MCF 10A (cell line): Measurements from ENCODE around the gene FRG1. TPM values are rescaled to one million over a fixed set of nuclear protein-coding genes. Genes with fewer than 3 reads are reported as not detected.
A peak's percentile ranks its signal among the peaks of the same experiment; 100 is the strongest.
"Not testable (repeated sequence)": the region's sequence is repeated elsewhere in the genome, so short reads cannot be mapped to it uniquely, and the experiment has no call there.

Source experiments
- BruUV-seq: library from RNA; stranded (reverse); fragments of 400-500 nt; replicated peaks from 2 replicates; lab custom pipeline; 2021; lab: Mats Ljungman, UMichigan
- CTCF ChIA-PET: fragments of 300-600 bp; sonication (Branson Sonifier 250); formaldehyde crosslinking; extraction: SDS; loops from one replicate; lab custom pipeline; 2021; ENCODE audit warnings: antibody characterized with exemption, inconsistent platforms; lab: Yijun Ruan, JAX
- POLR2A ChIA-PET: fragments of 300-600, 350-650 bp; sonication (Branson Sonifier 250); formaldehyde crosslinking; extraction: SDS; loops from one replicate; lab custom pipeline; 2020; ENCODE audit warnings: antibody characterized with exemption, inconsistent platforms; lab: Yijun Ruan, JAX
- DNase-seq: peaks from one replicate; pipeline ENCODE4 v3.0.0-alpha.2; 2018; ENCODE audit not compliant: unreplicated experiment
- H3K27ac Mint-ChIP-seq: one replicate; pipeline ENCODE4 v1.8.0; 2022; ENCODE audit warnings: mild to moderate bottlenecking, low read depth, mixed read lengths; ENCODE audit not compliant: unreplicated experiment
- H3K27me3 Mint-ChIP-seq: one replicate; pipeline ENCODE4 v1.8.0; 2022; ENCODE audit warnings: mixed read lengths; ENCODE audit not compliant: insufficient read depth, unreplicated experiment
- H3K36me3 Mint-ChIP-seq: one replicate; pipeline ENCODE4 v1.8.0; 2022; ENCODE audit warnings: mild to moderate bottlenecking, moderate library complexity, mixed read lengths; ENCODE audit not compliant: insufficient read depth, unreplicated experiment
- H3K4me1 Mint-ChIP-seq: one replicate; pipeline ENCODE4 v1.8.0; 2022; ENCODE audit warnings: mixed read lengths; ENCODE audit not compliant: insufficient read depth, unreplicated experiment
- H3K4me3 Mint-ChIP-seq: one replicate; pipeline ENCODE4 v1.8.0; 2022; ENCODE audit warnings: mild to moderate bottlenecking, moderate library complexity, mixed read lengths; ENCODE audit not compliant: unreplicated experiment
- H3K9me3 Mint-ChIP-seq: one replicate; pipeline ENCODE4 v1.8.0; 2022; ENCODE audit warnings: mixed read lengths; ENCODE audit not compliant: unreplicated experiment
- CTCF ChIP-seq: fragments of 200-600 bp; IDR thresholded peaks from one replicate; pipeline ENCODE4 v1.8.0; 2022; ENCODE audit warnings: antibody characterized with exemption, mild to moderate bottlenecking; ENCODE audit not compliant: unreplicated experiment
- intact Hi-C: fragments of 100-400 bp; cut with micrococcal nuclease; formaldehyde crosslinking; loops from 2 replicates; pipeline ENCODE4 v1.14.1; 2022
- total RNA-seq: library from RNA; stranded (reverse); gene quantifications from 2 replicates; pipeline ENCODE4 v1.2.3, GENCODE V29; 2022

The FRG1 gene
- total RNA-seq, 1 experiment from 2014 or later, result 62.9 TPM

- no peak for DNase-seq
- Mint-ChIP-seq H3K4me1 (no peaks in the 10 kb centered on the region), H3K36me3 (peaks cover 6% of the 10 kb centered on the region), H3K27me3 (no peaks in the 10 kb centered on the region), H3K27ac (no peak overlapping the region), H3K9me3 (no peaks in the 10 kb centered on the region), H3K4me3 (no peak overlapping the region)
- ChIA-PET POLR2A (no interaction called here), CTCF (interaction anchor here (0.8 to 1.2 kb wide), 2 partner anchors 20 to 36 kb away, joined by 3 read pairs; no protein-coding TSS in a partner anchor)
- TF ChIP-seq CTCF, result no peak
- intact Hi-C loops, result no loop called here
- BruUV-seq, result no TSS peak
Measured at GRCh38 chr4:189973646-189974045, 33.0 kb downstream of the FRG1 start.

GRCh38 chr4:189974056-189974455 lies 33.4 kb downstream of the FRG1 start:
- Mint-ChIP-seq H3K9me3 (no peaks in the 10 kb centered on the region), H3K27me3 (no peaks in the 10 kb centered on the region), H3K4me1 (no peaks in the 10 kb centered on the region), H3K27ac (no peak overlapping the region), H3K4me3 (no peak overlapping the region), H3K36me3 (peaks cover 6% of the 10 kb centered on the region)
- intact Hi-C loops, result no loop called here
- ChIA-PET POLR2A (interaction anchor here (0.6 kb wide), 1 partner anchor 1079 kb away, joined by 3 read pairs; no protein-coding TSS in a partner anchor), CTCF (interaction anchor here (0.8 to 1.2 kb wide), 2 partner anchors 19 to 35 kb away, joined by 3 read pairs; no protein-coding TSS in a partner anchor)
- DNase-seq, result peak; percentile 25
- no TSS peak for BruUV-seq
- TF ChIP-seq CTCF, result no peak

DNA sequence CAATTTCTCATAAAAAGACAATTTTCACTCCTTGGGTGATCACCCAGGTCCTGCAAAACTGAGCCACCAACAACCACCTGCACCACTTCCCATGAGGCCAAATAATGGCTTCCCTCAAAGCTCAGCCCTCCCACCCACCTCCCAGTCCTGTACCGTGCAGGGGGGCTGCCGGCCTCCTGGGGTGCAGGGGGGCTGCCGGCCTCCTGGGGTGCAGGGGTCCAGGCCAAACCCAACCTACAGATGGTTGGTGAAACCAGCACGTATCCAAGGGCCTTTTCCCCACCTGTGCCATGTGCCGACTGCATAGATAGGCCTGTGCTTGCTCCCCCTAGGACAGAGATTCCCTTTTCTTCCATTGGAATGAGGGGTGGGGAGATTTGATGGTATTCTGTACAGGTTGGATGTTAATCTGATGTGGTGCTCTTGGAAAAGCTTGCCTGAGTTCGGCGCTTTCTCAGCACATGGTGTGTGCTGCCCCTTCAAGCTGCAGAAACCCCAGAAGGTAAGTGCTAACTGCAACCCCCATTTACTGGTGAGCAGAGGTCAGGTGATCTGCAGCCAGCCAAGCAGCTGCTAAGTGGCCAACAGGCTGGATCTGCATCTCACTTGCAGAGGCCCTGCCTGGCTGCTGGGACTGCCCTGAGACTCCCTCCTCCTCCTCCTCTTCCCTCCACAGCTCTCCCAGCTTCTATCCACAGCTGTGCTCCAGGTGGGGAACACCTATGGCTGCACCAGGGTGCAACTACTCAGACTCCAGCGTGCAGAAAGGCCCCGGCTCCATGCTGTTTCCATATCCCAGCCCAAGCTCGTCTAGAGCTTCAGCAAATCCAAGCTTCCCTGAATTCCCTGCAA lies 38.8 kb downstream of the FRG1 start:
- POLR2A ChIA-PET, result no interaction called here
- H3K27ac Mint-ChIP-seq, result no peak overlapping the region
- DNase-seq, result no peak
- CTCF ChIA-PET, result no interaction called here
- intact Hi-C loops, result no loop called here
- no peak overlapping the region for H3K4me3 Mint-ChIP-seq
- H3K27me3 Mint-ChIP-seq, result no peaks in the 10 kb centered on the region
- no peak for TF ChIP-seq CTCF
- no TSS peak for BruUV-seq
- H3K36me3 Mint-ChIP-seq, result no peaks in the 10 kb centered on the region
- no peaks in the 10 kb centered on the region for H3K9me3 Mint-ChIP-seq
- no peaks in the 10 kb centered on the region for H3K4me1 Mint-ChIP-seq

DNA sequence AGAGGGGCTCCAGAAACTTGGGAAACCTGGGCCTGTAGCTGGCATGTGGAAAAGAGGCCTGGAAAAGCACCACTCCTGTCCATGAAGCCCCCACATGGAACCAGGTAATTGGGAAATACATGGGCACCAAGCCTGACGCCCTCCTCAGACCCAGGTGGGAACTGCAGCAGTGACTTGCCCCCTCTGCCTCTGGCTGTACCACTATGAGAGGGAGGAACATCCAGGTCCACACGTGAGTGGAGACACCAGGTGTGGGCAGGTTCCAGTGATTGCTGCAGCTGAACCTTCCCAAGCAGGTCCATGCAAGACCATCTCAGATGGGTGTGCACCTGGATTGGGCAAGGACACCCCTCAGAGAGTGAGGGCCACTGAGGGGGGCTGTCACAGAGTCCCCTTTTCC lies 39.6 kb downstream of the FRG1 start:
- H3K36me3 Mint-ChIP-seq, H3K4me1 Mint-ChIP-seq, H3K9me3 Mint-ChIP-seq, CTCF ChIA-PET, BruUV-seq, intact Hi-C loops, DNase-seq, H3K27ac Mint-ChIP-seq, H3K27me3 Mint-ChIP-seq, H3K4me3 Mint-ChIP-seq, POLR2A ChIA-PET: not testable (repeated sequence)
- TF ChIP-seq CTCF, result peak; percentile 11
